ENCODE results near the gene FBLN1.

The FBLN1 gene

DNA sequence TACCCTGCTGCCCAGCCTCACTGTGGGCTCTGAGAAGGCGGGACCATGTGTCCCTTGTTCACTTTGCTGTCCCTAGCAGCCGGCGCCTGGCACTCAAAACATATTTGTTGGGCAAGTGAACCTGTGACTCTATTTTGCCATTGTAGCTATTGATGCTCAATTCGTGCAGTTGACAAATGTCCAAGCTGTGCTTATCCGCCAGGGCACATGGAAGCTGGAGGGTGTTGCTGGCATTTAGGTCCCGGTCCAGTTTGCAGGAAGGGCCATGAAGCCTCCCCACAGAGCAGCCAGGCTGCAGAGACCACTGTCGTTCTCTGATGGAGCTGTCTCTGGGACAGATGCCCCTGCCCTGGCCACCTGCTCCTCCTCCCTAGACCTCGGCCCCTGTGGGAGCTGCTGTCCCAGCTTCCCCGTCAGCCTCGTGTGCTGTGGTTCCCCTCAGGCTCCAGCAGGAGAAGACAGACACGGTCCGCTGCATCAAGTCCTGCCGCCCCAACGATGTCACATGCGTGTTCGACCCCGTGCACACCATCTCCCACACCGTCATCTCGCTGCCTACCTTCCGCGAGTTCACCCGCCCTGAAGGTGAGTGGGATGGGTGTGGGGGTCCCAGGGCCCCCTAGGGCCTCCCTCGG is 71.5 kb downstream of the FBLN1 start:
- no peak for DNase-seq

DNA sequence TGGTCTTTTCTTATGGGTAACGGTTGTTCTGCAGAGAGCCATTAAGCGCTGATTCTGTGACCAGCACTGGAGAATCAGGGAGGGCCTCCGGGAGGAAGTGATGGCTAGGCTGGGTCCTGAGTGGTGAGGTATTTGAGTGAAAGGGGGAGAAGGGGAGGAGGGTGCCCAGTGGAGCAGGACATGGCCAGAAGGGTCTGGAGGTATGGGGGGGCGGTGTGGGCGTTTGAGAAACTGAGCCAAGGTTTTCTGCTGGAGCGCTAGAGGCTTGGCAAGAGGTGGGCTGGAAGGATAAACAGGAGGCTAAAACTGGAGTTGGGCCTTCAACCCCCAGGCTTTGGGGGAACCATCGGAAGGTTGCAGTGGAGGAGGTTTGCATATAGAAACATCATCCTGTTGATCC is 72.5 kb downstream of the FBLN1 start:
- DNase-seq: no peak

DNA sequence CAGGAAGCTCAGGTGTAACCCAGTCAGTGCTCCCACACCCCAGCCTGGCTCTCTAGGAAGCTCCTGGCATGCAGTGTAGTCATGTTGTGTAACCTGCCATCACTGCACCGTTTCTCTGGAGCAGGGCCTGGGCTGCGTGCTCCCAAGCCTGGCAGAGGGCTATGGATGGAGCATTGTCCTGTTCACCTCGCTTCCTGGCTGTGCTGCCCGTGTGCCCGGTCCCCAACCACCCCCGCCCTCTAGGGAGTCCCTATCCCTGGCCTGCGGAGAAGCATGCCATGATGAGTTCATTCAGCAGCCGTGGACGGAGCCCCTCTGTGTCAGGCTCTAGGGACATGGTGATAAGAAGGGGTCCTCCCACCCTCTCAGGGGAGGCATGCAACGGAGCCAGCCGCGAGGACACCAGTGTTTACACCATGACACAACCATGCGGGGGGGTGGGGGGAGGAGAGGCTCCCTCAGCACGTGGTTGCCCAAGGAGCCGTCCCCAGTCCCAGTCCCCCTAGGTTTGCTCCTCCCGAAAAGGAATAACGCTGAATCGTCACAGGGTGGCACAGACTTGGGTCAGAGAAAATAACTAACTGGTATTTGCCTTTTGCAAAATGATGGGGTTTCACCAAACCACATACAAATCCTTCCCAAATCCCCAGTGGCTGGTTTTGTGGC is 73.1 kb downstream of the FBLN1 start:
- DNase-seq: no peak

DNA sequence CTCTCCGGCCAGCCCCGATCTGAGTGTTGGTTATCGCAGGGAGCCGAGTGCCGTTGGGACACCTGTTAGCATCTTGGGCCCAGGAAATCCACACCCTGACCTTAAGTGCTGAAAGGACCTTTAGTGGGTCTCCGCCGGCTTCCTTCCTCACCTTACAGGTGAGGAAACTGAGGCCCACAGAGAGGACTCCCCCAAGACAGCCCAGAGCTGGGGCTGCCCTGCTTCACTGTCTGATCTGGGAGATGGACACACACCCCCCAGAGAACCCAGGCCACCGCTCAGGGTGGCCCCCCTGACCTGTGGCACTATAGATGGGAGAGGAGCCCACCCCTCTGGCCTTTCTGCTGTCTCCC is 73.6 kb downstream of the FBLN1 start:
- no peak for DNase-seq

DNA sequence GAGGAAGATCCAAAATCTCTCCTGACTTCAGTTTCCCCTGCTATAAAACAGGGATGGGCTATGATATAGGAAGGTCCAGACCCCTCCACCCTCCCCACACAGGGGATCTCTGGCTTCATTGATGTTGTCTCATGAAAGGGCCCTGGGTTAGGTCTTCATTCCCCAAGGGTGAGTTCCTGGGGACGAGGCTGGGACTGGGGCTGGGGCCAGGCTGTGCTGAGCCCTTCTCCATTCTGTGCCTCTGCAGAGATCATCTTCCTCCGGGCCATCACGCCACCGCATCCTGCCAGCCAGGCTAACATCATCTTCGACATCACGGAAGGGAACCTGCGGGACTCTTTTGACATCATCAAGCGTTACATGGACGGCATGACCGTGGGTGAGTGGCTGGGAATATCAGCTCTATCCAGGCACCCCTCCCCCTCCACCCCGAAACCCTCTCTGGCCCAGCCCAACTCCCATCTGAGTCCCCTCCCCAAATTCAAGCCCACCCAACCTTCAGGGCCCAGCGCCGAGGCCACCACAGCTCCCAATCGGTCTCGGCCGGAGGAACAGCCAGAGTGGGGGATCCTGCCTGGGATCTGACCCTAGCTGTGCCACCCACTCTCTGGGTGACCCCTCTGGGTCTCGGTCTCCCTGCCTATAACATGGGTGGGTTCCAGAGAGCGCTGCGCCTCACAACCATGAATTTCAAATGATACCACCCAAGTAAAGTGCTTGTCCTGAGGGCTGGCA is 74.2 kb downstream of the FBLN1 start:
- DNase-seq: no peak

DNA sequence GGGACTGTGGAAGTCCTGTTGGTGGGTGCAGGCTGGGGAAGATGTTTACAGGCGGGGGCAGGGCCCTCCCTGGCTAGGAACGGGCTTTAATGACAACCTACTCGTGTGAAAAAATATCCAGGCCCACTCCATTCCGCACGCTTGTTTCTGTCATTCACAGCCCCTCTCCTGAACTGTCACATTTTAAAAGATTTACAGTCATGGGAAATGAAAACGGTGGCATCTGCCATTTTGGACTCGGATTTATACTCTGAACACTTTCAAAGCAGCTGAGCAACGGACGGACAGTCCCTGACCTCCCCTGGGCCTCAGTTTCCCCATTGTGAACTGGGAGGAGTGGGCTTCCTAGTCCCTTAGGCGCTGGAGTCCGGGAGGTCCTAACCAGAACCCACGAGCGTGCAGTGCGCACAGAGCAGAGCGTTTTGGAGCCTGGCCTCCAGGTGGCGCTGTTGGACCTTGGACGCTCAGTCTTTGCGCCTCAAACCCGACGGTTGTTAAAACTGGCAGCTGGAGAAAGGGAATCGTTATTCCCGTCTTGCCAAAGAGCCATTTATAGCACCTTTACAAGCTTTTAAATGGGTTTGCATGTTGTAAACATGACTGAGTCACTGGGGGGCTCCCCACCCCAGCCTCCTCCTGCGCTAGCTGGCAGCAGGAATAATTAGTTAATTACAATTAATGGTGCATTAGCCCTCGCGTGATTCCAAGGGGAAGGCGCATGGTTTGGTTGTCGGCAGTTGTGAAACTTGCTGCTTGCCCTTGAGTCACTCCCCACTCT is 75.3 kb downstream of the FBLN1 start:
- DNase-seq: peak; percentile 83 to 88

DNA sequence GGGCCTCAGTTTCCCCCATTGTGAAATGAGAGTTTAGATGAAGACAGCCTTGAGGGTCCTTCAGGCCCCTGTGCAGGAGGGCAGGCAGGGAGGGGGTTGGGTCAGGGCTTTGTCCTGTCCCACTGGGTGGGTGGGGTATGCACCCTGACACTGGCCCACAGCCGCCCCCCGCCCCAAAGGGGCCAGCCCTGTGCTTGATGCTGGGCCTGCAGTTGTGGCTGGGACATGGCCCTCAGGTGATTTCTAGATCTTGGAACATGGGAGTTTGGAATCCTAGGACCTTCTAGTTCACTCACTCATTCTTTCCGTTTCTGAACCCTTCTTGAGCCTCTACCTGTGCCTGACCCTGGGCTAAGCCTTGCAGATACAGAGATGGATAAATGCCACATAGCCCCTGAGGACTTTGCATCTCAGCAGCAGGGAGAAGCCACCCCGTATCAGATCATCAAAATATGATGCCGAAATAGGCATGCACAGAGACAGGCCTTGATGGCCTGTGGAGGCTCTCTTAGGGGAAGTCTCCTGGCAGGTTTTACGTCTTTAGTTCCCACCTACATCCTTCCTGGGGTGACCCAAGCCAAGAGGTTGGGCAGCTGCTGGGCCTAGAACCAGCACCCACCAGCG is 76.0 kb downstream of the FBLN1 start:
- DNase-seq: no peak

DNA sequence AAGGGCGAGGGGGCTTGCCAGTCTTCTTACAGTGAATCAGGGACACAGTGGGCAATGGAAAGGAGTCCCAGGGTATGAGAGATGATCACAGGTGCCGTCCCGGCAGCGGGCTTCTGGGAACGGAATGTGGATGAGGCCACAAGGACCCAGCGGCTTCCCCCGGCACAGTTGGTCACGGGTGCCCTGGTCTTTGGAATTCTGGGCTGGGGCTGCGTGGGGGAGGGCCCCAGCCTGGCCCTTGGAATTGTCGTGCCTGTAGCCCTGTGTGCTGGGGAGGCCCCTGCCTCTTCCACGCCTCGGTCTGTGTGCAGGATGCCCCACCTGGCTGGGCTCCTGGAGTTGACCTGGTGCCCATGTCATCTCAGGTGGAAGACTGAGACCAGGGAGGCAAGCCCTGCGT is 76.6 kb downstream of the FBLN1 start:
- DNase-seq: no peak

DNA sequence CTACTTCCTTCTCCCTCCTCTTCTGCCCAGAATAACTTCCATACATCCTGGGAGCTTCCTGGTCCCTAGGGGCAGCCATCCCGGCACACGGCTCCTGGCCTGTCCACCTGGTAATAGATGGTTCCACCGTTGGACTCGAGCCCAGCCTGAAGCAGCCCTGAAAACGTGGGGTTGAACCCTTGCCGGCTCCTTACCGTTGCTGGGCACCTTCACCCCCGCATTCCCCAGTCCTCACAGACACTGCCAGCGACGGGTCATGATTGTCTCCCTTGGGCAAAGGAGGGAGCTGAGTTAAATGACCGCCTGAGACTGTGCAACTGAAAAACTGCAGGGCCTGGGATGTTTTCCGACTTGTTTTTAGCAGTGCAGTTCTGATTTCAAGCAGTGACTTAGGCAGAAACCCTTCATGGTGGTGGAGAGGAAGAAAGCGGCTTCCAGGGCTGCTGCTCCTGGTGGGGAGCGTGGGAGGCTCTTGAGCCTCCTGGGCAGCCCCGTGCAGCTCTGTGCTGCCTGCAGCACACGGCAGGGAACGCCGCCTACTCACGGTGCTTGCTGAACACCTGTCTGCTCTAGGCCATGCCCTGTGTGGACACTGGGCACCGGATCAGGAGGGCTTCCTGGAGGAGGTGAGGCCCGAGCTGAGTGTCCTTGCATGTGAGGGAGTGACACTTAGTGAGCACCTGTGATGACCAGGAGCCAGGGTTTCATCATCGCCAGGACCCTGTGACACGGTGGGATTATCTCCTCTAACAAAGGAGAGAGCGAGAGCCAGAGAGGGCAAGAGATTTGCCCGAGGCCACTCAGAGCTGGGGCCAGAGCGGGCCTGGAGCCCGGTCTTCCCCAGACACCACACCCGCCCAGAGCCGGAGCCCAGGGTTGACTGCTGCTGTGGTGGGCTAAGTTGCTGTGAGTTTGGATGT is 77.4 kb downstream of the FBLN1 start:
- no peak for DNase-seq

DNA sequence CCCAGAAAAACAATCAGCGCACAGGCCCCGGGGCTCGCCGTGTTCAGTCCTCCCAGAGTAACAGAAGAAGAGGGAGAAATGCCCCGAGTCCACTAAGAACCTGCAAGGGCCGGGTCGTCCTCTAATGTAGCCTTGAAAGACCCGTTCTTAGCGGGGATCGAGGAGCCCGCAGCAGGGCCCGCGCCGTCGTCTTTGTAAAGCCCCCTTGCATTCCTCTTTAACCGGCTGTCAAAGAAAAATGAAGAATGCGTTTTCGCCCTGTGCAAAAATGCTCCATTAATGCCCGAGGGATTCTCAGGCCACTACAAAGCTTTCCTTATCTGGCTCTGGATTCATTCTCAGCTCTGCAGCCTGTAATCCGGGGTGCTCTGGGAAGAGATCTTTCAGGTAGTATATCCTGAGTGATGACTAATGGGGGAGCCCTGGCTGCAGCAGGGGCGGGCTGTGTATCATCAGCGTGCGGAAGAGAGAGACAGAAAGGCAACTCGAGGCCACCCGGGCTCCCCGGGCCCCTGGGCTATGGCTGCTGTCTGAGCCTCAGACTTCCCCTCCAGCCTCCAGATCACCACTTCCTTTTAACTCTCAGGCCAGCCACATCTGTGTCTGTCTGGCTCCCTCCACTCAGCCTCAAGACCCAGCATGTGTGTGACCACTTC is 78.2 kb downstream of the FBLN1 start:
- no peak for DNase-seq

DNA sequence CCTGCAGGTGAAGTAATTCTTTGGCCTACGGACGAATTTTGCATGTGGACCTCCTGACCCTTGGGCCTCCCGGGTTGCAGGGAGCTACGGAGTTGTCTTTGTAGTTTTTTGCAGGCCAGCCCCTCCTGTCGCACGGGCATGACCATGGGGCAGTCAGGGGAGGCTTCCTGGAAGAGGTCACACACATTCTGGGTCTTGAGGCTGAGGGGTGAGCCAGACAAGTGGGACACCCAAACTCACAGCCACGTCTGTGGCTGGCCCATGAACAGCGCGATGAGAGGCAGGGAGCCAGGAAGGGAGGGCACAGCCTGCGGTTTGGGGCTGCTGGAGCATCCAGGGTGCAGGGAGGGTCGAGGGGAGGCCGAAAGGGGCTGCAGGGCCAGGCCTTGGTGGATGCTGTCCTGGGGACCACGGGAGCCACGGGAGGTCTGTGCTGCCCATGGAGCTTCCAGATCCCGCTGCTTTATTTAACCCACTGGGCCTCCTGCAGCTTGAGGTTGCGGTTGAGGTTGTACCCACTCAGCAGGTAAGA is 78.9 kb downstream of the FBLN1 start:
- DNase-seq: no peak

DNA sequence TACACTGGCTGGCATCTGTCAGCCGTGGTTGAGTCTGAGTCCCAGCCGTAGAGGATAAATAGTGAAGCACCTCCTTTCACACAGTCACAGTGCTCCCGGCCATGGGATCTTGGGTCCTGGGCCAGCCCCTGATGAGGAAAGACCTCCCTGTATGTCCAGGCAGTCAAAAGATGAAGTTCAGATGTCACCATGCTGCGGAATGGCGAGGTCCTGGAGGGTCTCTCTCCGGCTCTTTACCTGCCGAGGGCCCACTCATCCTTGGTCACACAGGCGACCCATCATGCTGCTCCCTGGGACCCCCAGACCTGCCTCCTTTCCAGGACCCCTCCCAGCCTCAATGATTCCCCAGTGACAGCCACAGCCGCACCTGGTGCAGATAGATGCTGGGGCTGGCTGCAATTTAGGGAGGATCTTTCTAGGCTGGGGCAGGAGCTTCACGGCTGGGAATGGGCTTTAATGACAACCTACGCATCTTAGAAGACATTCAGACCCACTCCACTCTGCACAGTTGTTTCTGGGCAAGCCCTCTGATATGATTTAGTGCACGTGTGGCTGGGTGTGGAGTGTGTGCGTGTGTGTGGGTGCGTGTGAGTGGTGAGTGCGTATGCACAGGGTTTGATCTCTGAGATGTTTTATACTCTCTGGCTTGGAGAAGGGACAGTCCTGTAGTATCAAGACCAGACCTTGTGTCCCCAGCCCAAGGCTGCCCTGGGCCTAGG is 79.7 kb downstream of the FBLN1 start:
- DNase-seq: no peak

DNA sequence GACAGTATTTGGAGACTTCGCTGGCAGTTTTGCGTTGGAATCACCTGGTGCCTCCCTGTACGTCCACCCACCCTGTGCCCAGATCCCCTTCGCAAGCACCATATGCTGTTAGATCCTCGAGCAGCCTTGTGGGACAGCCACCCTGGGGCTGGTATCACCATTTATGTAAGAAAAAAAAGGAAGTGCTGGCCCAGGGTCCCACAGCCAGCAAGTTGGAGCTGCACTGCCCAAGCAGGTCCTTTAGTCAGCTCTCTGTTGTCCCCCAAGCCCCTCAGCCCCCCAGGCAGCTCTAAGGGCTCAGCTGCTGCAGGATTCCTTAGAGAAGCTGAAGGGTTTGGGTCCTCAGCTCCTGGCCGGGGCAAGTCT is 80.3 kb downstream of the FBLN1 start:
- no peak for DNase-seq

DNA sequence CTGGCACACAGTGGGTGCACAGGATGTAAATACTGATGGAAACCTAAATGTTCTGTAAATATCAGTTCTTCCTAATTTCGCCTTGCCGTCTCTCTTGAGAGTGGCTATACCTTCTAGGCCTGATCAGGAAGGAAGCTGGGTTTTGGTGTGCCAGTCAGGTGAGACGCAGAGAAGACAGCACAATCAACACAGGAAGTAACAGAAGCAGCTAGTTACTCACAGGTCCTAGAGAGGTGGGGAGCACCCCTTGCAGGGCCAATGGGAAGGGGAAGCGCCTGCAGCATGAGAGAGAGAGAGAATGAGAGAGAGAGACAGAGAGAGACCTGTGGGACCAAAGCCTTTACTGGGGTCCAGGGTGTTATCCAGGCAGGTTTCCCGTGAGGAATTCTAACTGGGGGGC is 80.8 kb downstream of the FBLN1 start:
- no peak for DNase-seq

DNA sequence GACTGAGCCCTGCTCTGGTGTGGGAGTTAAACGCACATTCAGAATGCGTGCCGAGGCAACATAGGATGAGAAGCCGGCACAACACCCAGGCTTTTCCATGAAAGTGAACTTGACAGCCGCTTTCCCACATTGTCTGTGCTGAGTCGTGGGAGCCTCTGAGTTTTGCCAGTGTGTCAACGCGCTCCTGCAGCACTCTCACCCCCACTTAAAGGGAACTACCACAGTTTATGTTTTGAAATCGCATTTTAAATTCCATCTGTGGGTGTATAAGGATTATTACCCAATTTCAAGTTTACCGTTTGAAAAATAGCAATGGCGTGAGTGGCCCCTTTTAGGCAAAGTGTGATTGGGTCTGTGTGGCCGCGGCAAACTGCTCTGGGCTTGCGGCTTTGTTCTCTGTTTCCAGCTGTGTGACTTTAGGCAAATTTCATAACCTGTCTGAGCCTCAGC is 81.5 kb downstream of the FBLN1 start:
- DNase-seq: no peak

DNA sequence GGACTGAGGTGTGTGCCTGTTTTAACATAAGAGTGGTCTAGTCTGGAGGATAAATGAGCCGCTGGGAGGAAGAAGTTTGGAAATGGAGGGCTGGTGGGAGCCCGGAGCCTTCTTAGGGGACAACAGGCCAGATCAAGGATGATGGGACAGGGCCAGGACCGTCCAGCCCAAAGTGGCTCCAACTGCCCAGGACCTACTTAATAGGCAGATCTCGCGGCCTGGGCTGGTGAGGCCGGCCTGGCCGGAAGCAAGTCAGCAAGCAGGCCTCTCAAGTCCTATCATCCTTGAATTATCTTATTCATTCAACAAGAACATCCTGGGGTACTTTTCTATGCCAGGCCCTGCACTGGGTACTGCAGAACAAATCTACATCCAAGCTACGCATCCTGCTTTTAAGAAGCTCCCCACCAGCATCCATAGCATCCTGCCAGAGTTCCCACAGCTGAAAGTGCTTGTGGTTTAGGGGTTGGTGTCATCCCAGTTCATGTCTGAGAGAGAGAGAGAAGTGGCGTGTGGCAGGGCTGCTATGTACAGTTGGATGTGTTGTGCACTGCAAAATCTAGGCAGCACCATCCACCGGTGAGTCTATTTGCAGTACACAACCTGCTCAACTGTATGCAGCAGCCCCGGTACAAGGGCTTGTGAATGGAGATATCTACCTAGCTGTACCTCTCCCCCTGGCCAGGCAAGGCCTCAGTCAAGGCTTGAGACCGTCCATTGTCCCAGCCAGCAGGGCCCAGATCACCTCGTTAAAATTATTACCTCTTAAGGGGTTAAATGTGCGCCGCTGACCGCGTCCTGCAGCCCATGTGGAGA is 82.1 kb downstream of the FBLN1 start:
- DNase-seq: no peak

DNA sequence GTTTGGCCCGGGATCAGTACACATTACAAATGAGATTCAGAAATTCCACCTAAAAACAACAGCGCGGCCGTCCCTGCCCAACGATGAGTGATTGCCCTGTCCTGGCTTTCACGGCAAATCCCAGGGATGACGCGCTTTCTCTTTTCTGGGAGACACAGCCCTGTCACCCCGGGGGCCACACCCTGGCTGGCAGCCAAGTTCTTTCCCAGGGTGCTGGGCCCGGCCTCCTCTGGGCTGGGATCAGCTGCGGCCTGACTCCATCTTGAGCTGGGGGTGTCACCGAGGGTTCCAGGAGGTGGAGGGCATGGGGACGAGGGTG is 82.7 kb downstream of the FBLN1 start:
- no peak for DNase-seq

DNA sequence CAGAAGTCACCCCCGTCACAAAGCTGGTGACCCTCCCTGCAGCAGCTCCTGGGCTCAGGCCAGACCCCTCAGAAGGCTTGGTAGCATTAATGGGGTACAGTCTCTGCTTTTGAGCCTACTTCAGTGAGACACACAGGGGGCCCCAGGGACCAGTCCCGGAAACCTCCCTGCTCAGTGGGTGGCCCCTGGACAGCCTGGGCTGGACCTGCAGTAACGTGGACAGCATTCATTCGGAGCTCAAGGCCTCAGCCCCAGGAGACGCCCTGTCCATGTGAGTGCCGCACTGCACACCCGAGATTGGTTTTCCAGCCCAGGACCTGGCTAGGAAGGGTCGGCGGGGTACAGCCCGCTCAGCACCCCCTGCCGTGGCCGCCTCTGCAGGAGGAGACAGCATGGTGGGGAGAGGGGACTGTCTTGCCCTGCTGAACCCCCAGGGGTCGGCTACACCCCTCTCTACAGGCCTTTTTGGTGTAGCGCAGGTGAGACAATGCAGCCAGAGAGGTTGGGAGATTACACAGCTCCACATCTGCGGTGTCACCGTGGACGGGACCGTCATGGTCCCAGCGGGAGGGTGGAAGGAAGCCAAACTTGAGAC is 83.4 kb downstream of the FBLN1 start:
- no peak for DNase-seq

DNA sequence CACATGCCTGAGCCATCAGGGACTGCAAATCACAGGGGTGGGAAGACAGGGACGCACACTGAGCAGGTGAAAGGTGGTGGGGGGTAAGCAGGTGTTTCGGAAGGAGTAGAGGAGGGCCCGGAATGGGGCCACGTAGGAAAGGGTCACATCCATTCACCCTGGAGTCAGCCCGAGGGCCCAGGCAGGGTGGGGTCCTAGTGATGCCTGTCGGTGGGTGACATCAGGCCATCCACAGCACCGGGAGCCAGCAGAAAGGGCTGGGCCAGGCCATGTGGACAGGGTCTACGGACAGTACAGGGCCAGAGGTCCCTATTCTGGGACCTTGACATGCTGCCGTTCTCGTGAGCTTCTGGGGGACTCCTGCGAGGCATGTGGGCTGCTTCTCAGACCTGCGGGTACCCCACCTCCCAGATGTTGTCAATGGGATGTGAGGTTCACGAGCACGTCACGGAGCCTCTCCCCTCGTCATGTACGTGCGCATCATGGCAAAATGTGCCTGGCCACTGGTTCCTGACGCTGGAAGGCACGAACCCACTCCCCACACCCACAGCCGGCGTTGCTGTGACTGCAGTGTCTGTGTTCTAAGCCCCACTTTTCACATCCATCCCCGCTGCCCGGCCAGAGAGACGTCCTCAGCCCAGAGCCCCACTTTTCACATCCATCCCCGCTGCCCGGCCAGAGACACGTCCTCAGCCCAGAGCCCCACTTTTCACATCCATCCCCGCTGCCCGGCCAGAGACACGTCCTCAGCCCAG is 84.1 kb downstream of the FBLN1 start:
- DNase-seq: no peak
